VCaP (cell line): ENCODE data around the gene MTCH1.
"Not testable (repeated sequence)": the region's sequence is repeated elsewhere in the genome, so short reads cannot be mapped to it uniquely, and the experiment has no call there.

Experiments used
- H3K27ac ChIP-seq: fragments of 450-650 bp; 2 replicates; pipeline ENCODE4 v1.5.1; 2017
- CTCF ChIP-seq: fragments of 450-650 bp; conservative IDR thresholded peaks from 2 replicates; pipeline ENCODE4 v1.5.1; 2017; ENCODE audit warnings: mild to moderate bottlenecking, moderate library complexity

The MTCH1 gene

GRCh38 chr6:36940027-36940426 lies 46.0 kb downstream of the MTCH1 start:
- TF ChIP-seq CTCF = no peak
- no peak overlapping the region for H3K27ac ChIP-seq

GRCh38 chr6:36939005-36939404 lies 47.0 kb downstream of the MTCH1 start:
- not testable (repeated sequence) for H3K27ac ChIP-seq

GRCh38 chr6:36938536-36938935 lies 47.5 kb downstream of the MTCH1 start:
- no peak overlapping the region for H3K27ac ChIP-seq
- no peak for TF ChIP-seq CTCF

GRCh38 chr6:36937896-36938295 lies 48.1 kb downstream of the MTCH1 start:
- no peak overlapping the region for H3K27ac ChIP-seq
- no peak for TF ChIP-seq CTCF

GRCh38 chr6:36936824-36937223 lies 49.2 kb downstream of the MTCH1 start:
- H3K27ac ChIP-seq = no peak overlapping the region
- no peak for TF ChIP-seq CTCF

GRCh38 chr6:36934901-36935300 lies 51.1 kb downstream of the MTCH1 start:
- no peak overlapping the region for H3K27ac ChIP-seq
- TF ChIP-seq CTCF = no peak

GRCh38 chr6:36933519-36933918 lies 52.5 kb downstream of the MTCH1 start:
- TF ChIP-seq CTCF = no peak
- no peak overlapping the region for H3K27ac ChIP-seq

- H3K27ac ChIP-seq = no peak overlapping the region
- TF ChIP-seq CTCF = no peak
These were observed 52.9 kb downstream of the MTCH1 start for GRCh38 chr6:36933102-36933501.
